Measurements from ENCODE around the gene GREM2.

The GREM2 gene

DNA sequence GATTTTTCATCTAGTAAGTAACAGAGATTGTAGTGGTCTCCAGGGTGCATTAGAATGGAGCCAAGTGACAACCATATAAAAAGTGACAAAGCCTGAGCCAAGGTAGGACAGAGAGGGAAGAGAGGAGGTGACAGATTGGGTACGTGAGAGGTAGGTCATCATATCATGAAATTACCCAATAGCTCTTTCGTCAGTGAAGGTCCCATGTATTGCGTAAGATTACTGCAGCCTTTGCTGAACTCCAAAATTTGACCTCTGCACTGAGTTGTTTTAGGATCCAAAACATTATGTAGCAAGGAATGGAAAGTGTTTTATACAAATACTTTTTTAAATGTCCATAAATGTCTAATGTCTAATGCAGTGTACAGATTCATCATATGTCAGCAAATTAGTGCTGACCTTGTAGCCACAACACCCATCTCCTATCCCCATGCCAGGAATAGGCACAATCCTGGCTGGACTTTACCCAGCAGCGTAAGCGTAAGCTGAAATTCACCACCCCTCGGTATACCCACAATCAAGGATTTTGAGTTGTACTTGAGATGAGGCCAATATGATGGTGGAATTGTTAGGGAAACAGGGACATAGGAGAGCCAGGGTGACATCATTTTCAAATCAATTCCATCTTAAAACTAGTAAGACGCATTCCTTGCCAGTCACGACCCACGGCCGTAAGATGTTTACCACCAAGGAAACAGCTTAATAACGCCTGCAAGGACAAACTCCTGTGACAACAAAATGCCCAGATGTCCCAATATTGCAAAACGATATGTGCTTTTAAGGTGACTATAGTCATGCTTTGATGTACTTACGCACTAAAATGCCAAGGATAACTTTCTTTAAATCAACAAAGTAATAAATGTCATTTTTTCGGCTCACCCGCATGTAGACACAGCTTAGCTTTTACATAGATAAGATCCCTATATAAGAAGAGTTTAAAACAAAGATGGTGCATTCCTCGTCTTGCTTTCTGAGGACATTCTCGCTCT lies 38.1 kb upstream of the GREM2 start:
- TF ChIP-seq, protein P1, sequence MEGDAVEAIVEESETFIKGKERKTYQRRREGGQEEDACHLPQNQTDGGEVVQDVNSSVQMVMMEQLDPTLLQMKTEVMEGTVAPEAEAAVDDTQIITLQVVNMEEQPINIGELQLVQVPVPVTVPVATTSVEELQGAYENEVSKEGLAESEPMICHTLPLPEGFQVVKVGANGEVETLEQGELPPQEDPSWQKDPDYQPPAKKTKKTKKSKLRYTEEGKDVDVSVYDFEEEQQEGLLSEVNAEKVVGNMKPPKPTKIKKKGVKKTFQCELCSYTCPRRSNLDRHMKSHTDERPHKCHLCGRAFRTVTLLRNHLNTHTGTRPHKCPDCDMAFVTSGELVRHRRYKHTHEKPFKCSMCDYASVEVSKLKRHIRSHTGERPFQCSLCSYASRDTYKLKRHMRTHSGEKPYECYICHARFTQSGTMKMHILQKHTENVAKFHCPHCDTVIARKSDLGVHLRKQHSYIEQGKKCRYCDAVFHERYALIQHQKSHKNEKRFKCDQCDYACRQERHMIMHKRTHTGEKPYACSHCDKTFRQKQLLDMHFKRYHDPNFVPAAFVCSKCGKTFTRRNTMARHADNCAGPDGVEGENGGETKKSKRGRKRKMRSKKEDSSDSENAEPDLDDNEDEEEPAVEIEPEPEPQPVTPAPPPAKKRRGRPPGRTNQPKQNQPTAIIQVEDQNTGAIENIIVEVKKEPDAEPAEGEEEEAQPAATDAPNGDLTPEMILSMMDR (IDR thresholded peaks at IDR 0.05; ENCODE audit: insufficient read depth, low read depth, low read length, missing control alignments), result no peak

DNA sequence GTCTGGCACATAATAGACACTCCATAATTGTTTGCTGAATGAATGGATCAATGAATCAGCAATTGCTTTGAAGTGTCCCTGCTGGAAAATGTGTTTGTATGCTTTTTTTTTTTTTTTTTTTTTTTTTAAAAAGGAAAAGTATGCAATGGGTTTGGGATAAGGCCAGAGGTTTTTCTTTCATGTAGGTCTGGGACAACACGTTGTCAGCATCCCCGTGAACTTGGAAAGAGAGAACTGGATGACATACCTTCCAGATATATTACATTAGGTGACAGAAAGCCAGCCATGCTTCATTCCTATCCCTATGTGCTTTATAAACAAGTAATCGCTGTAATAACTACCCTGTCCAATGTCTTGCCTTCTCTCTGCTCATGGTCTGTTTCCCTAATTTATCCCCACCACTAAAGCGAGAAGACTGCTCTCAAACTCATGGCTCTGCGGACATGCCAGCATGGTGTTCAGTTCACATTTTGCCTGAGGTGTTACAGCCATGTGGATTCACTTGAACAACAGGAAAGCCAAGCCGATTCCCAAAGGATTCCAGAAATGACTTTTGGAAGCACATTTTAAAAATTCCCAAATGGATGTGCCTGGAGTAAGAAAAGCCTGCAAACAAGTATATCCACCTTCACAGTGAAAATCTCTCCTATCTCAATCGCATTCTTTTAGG lies 34.8 kb upstream of the GREM2 start:
- no peak for DNase-seq (ENCODE audit: low read depth)
- no peak overlapping the region for H3K4me3 ChIP-seq (ENCODE audit: low read depth, low read length)
- TF ChIP-seq, protein P1 (IDR thresholded peaks at IDR 0.05; ENCODE audit: insufficient read depth, low read depth, low read length, missing control alignments), result no peak

More for the DNA sequence above, 38.1 kb upstream of the GREM2 start:
- no peak for DNase-seq (ENCODE audit: low read depth)
- H3K4me3 ChIP-seq (ENCODE audit: low read depth, low read length), result no peak overlapping the region

DNA sequence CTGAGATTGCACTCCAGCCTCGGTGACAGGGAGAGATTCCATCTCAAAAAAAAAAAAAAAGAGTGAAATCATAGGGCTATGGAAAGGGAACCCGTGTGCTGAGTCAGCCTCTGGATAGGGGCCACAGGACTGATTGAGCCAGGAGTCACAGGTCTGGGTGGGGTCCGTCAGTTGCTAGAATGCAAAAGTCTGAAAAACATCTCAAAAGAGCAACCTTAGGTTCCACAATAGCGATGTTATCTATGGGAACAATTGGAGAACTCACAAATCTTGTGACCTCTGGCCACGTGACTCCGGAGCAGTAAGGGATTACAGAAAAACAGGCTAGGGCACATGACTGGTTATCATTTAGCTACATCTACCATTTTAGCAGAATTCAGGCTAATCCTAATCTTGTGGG lies 32.8 kb upstream of the GREM2 start:
- H3K4me3 ChIP-seq (ENCODE audit: low read depth, low read length), result no peak overlapping the region
- TF ChIP-seq, protein P1 (IDR thresholded peaks at IDR 0.05; ENCODE audit: insufficient read depth, low read depth, low read length, missing control alignments), result no peak
- DNase-seq (ENCODE audit: low read depth), result no peak

DNA sequence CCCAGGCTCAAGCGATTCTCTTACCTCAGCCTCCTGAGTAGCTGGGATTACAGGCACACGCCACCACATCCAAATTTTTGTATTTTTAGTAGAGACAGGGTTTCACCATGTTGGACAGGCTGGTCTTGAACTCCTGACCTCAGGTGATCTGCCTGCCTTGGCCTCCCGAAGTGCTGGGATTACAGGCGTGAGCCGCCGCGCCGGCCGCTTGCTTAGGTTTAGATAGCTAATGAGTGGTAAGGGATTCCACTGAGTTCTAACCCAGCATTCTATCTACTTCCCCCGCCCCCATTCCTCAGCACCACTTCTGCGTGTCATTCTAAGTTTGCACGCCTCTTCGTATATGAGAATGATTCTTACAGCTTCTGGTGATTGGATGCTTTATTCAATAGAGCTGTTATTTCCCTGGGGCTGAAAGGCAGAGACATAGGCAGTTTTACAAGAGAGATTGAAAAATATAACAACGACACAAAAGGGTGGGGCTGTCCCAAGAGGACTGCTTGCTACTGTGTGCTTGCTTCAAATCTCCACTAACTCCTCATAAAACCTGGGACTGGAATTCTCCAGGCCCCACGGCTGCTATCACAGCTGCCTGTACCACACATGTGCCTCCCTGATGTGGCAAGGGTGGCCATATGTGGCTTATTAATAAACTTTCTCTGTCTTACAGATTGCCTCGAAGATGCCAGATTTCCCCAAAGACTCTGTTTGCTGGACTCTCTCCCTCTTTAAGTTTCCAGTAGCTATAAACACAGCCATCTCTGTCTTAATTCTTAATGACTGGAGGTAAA lies 23.7 kb upstream of the GREM2 start:
- no peak overlapping the region for H3K4me3 ChIP-seq (ENCODE audit: low read depth, low read length)
- TF ChIP-seq, protein P1 (IDR thresholded peaks at IDR 0.05; ENCODE audit: insufficient read depth, low read depth, low read length, missing control alignments), result no peak
- DNase-seq (ENCODE audit: low read depth), result no peak

DNA sequence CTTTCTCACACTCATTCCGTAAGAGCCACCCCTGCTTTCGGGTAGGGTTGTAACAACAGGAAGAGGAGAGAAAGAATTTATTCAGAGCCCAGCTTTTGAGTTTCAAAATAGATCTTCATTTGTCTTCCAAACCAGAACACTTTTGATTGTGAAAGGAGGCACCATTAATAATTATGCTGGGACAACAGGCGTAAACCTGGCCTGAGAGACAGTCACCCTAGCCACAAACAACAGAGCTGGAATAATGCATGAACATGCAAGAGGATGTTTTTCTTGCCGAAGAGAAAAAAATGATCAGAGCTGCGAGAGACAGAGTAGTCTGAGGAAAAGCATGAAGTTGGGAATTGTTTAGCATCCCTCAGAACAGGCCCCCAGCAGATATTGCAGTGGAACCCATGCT lies 18.5 kb upstream of the GREM2 start:
- no peak overlapping the region for H3K4me3 ChIP-seq (ENCODE audit: low read depth, low read length)
- no peak for DNase-seq (ENCODE audit: low read depth)

DNA sequence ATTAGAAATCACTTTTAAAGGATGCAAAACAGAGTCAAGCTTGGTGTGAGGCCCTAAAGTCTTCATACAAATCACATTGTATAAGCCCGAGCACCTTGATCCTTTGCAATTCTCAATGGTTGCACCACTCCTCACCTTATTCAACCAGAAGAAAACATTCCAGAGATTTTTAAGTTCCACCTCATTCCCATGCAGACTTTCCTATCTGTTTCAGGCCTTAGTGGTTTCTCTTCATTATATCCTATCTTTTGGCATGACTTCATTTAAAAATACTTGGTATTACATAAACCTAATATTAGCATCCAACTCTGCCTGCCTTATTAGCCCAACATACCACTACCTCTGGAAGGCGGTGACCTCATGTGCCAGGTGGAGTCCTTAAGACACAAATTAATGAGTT lies 9.3 kb upstream of the GREM2 start:
- DNase-seq (ENCODE audit: low read depth), result no peak
- no peak overlapping the region for H3K4me3 ChIP-seq (ENCODE audit: low read depth, low read length)

More for the DNA sequence above, 18.5 kb upstream of the GREM2 start:
- TF ChIP-seq, protein P1 (IDR thresholded peaks at IDR 0.05; ENCODE audit: insufficient read depth, low read depth, low read length, missing control alignments), result no peak

More for the DNA sequence above, 9.3 kb upstream of the GREM2 start:
- TF ChIP-seq, protein P1 (IDR thresholded peaks at IDR 0.05; ENCODE audit: insufficient read depth, low read depth, low read length, missing control alignments), result no peak

Data from GM12865 (cell line).